ENCODE results near the gene SORBS2.

Gene SORBS2

GRCh38 chr4:185775792-185776555 lies 36.0 kb downstream of the SORBS2 start:
- Histone ChIP-seq H3K27ac (no peak overlapping the region), H3K79me2 (ENCODE audit: insufficient read depth, low read depth) (no peaks in the 10 kb centered on the region), H4K20me1 (ENCODE audit: insufficient read depth) (no peaks in the 10 kb centered on the region), H3K36me3 (ENCODE audit: insufficient read depth) (no peaks in the 10 kb centered on the region), H3K27me3 (ENCODE audit: insufficient read depth, low read depth) (peaks cover 16% of the 10 kb centered on the region; the same call in 1 of the 2 replicates), H3K4me1 (ENCODE audit: low read depth, poor library complexity, severe bottlenecking) (peaks cover 20% of the 10 kb centered on the region), H2AFZ (ENCODE audit: low read depth) (no peak overlapping the region), H3K4me3 (IDR thresholded peaks at IDR 0.05; ENCODE audit: insufficient read depth, low read depth, low read length) (no peak overlapping the region), H3K9ac (no peak overlapping the region), H3K4me2 (no peak overlapping the region)
- TF ChIP-seq CTCF (conservative IDR thresholded peaks at IDR 0.05; ENCODE audit: low read depth, low read length): no peak

- Histone ChIP-seq H3K36me3 (ENCODE audit: insufficient read depth) (no peaks in the 10 kb centered on the region), H3K9ac (no peak overlapping the region), H3K4me3 (IDR thresholded peaks at IDR 0.05; ENCODE audit: insufficient read depth, low read depth, low read length) (no peak overlapping the region), H4K20me1 (ENCODE audit: insufficient read depth) (no peaks in the 10 kb centered on the region), H2AFZ (ENCODE audit: low read depth) (no peak overlapping the region), H3K4me2 (no peak overlapping the region), H3K79me2 (ENCODE audit: insufficient read depth, low read depth) (no peaks in the 10 kb centered on the region), H3K4me1 (ENCODE audit: low read depth, poor library complexity, severe bottlenecking) (peaks cover 20% of the 10 kb centered on the region), H3K27ac (no peak overlapping the region), H3K27me3 (ENCODE audit: insufficient read depth, low read depth) (peaks cover 16% of the 10 kb centered on the region; the same call in 1 of the 2 replicates)
- no peak for TF ChIP-seq CTCF (conservative IDR thresholded peaks at IDR 0.05; ENCODE audit: low read depth, low read length)
Observed at GRCh38 chr4:185774845-185775680, 36.9 kb downstream of the SORBS2 start.

GRCh38 chr4:185774131-185774653 lies 37.8 kb downstream of the SORBS2 start:
- Histone ChIP-seq H4K20me1 (ENCODE audit: insufficient read depth) (no peaks in the 10 kb centered on the region), H3K4me2 (no peak overlapping the region), H3K9ac (no peak overlapping the region), H3K4me1 (ENCODE audit: low read depth, poor library complexity, severe bottlenecking) (peaks cover 20% of the 10 kb centered on the region), H2AFZ (ENCODE audit: low read depth) (no peak overlapping the region), H3K27ac (no peak overlapping the region), H3K79me2 (ENCODE audit: insufficient read depth, low read depth) (no peaks in the 10 kb centered on the region), H3K4me3 (IDR thresholded peaks at IDR 0.05; ENCODE audit: insufficient read depth, low read depth, low read length) (no peak overlapping the region), H3K27me3 (ENCODE audit: insufficient read depth, low read depth) (peaks cover 16% of the 10 kb centered on the region; the same call in 1 of the 2 replicates), H3K36me3 (ENCODE audit: insufficient read depth) (no peaks in the 10 kb centered on the region)
- no peak for TF ChIP-seq CTCF (conservative IDR thresholded peaks at IDR 0.05; ENCODE audit: low read depth, low read length)

GRCh38 chr4:185773419-185773818 lies 38.6 kb downstream of the SORBS2 start:
- H3K79me2 ChIP-seq (ENCODE audit: insufficient read depth, low read depth): no peaks in the 10 kb centered on the region
- no peaks in the 10 kb centered on the region for H4K20me1 ChIP-seq (ENCODE audit: insufficient read depth)
- no peak for TF ChIP-seq CTCF (conservative IDR thresholded peaks at IDR 0.05; ENCODE audit: low read depth, low read length)
- no peak overlapping the region for H3K27ac ChIP-seq
- H2AFZ ChIP-seq (ENCODE audit: low read depth): no peak overlapping the region
- peaks cover 16% of the 10 kb centered on the region; the same call in 1 of the 2 replicates for H3K27me3 ChIP-seq (ENCODE audit: insufficient read depth, low read depth)
- H3K4me3 ChIP-seq (IDR thresholded peaks at IDR 0.05; ENCODE audit: insufficient read depth, low read depth, low read length): no peak overlapping the region
- H3K4me2 ChIP-seq: no peak overlapping the region
- no peaks in the 10 kb centered on the region for H3K36me3 ChIP-seq (ENCODE audit: insufficient read depth)
- H3K9ac ChIP-seq: no peak overlapping the region
- H3K4me1 ChIP-seq (ENCODE audit: low read depth, poor library complexity, severe bottlenecking): peaks cover 20% of the 10 kb centered on the region

All from KMS-11 (cell line).